Measurements from ENCODE around the gene TRIM51. TPM values are rescaled to one million over a fixed set of nuclear protein-coding genes. Genes with fewer than 3 reads are reported as not detected.

The TRIM51 gene
- total RNA-seq, 1 donor from 2014 or later, result not detected

DNA sequence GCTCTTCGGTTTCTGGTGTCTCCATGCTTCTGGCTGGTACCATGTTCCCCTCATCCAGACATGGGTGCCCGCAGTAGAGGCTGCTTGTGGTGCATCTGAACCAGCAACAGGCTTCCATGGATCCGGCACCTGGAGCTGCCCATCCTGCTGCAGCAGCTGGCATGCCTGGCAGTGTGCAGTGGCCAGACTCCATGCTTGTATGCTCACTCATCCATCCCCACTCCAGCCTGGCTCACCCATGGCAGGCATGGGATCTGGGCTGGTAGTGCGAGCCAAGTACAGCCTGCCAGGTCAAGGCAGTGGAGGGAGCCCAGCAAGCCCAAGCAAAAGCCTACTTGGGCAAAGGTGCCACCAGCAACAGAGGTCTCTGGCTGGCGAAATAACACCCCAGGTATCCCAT lies 37.4 kb downstream of the TRIM51 start:
- intact Hi-C loops (cut with micrococcal nuclease), result no loop called here
- H3K4me1 Mint-ChIP-seq (ENCODE audit: low read depth), result no peaks in the 10 kb centered on the region
- H3K9me3 Mint-ChIP-seq, result peaks cover 25% of the 10 kb centered on the region
- H3K4me3 Mint-ChIP-seq, result no peak overlapping the region
- H3K27me3 Mint-ChIP-seq (ENCODE audit: insufficient read depth), result no peaks in the 10 kb centered on the region
- no peak for DNase-seq (ENCODE audit: low spot score)
- no peaks in the 10 kb centered on the region for H3K36me3 Mint-ChIP-seq (ENCODE audit: low read depth)
- no peak overlapping the region for H3K27ac Mint-ChIP-seq

DNA sequence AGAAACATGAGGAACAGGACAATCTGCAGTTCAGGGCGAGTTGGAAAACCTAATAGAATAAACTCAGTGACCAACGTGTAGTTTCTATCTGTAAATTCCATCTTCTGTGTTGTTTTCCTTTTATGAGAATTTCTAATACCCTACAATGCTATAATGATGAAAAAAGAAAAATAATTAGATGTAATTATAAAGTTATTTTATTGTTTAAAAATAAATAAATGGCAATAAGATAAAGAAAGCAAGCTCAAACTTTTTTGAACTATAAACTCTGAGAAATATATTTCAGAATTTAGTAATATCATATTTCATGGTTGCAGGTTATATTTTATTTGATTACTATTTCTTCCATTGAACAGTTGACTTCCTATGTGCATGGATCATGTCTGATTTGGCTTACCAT lies 53.2 kb downstream of the TRIM51 start, which contains the start of gene OR5I1:
OR5I1 (minus strand) TSS at position 101 of the 400 bp plus-strand sequence; CDS start at position 101, 0 bp downstream.
- Mint-ChIP-seq H3K27me3 (ENCODE audit: insufficient read depth) (no peaks in the 10 kb centered on the region), H3K9me3 (peaks cover 6% of the 10 kb centered on the region), H3K4me1 (ENCODE audit: low read depth) (no peaks in the 10 kb centered on the region), H3K36me3 (ENCODE audit: low read depth) (no peaks in the 10 kb centered on the region), H3K4me3 (no peak within 1 kb of the TSS), H3K27ac (no peak within 1 kb of the TSS)
- DNase-seq (ENCODE audit: low spot score), result no peak
- intact Hi-C loops (cut with micrococcal nuclease), result no loop called here

Other genes starting within 250 kb of the TRIM51 start
- gene OR4P4, start 248.2 kb upstream of the TRIM51 start, total RNA-seq, result not detected in 2 replicates
- not detected in 2 replicates for gene OR4S2, start 235.0 kb upstream of the TRIM51 start, total RNA-seq
- gene OR4C6, start 221.1 kb upstream of the TRIM51 start, total RNA-seq, result not detected in 2 replicates
- not detected in 2 replicates for gene OR5D13, start 109.9 kb upstream of the TRIM51 start, total RNA-seq
- not detected in 2 replicates for gene OR5D14, start 87.7 kb upstream of the TRIM51 start, total RNA-seq
- gene OR5L1, start 71.9 kb upstream of the TRIM51 start, total RNA-seq, result not detected in 2 replicates
- gene OR5D18, start 63.7 kb upstream of the TRIM51 start, total RNA-seq, result not detected in 2 replicates
- not detected in 2 replicates for gene OR5L2, start 56.1 kb upstream of the TRIM51 start, total RNA-seq
- gene OR5D16, start 44.5 kb upstream of the TRIM51 start, total RNA-seq, result not detected in 2 replicates
- gene OR5W2, start 31.3 kb downstream of the TRIM51 start, total RNA-seq, result not detected in 2 replicates
- not detected in 2 replicates for gene OR5I1, start 53.1 kb downstream of the TRIM51 start, total RNA-seq
- gene OR10AG1, start 86.6 kb downstream of the TRIM51 start, total RNA-seq, result not detected in 2 replicates
- gene OR5F1, start 111.3 kb downstream of the TRIM51 start, total RNA-seq, result not detected in 2 replicates
- not detected in 2 replicates for gene OR5AS1, start 144.4 kb downstream of the TRIM51 start, total RNA-seq
- not detected in 2 replicates for gene OR8I2, start 210.0 kb downstream of the TRIM51 start, total RNA-seq
- not detected in 2 replicates for gene OR8H2, start 220.4 kb downstream of the TRIM51 start, total RNA-seq
- not detected in 2 replicates for gene OR8H3, start 239.1 kb downstream of the TRIM51 start, total RNA-seq

Data from activated T-helper 1 cell treated with anti-CD3 and anti-CD28 coated beads, Interleukin-12 subunit alpha, Interleukin-12 subunit beta, Interleukin-2, Interleukin-4 antibody, amounts not matched to agents 30 ng/mL and 10 ng/mL and 1 ng/mL, durations not matched to agents 14 hours and 24 hours and 36 hours (primary cell).